Panc1 (cell line): Measurements from ENCODE around the gene BTBD9.

Experiments used
- CTCF ChIP-seq: fragments of 450-650 bp; IDR thresholded peaks from 2 replicates; pipeline ENCODE4 v1.5.1; 2017; ENCODE audit warnings: mild to moderate bottlenecking
- REST ChIP-seq, 2 experiments: IDR thresholded peaks; 2 replicates each; pipeline ENCODE4 v1.6.1; 2011 to 2012; ENCODE audit warnings: low read depth in 2 of 2, control low read depth in 1 of 2, low read length in 1 of 2, mild to moderate bottlenecking in 1 of 2, moderate library complexity in 1 of 2; ENCODE audit not compliant: insufficient read depth in 1 of 2

- TF ChIP-seq CTCF = no peak
- TF ChIP-seq REST (IDR thresholded peaks at IDR 0.05; ENCODE audit: insufficient read depth in 1 of 2, low read depth in 2 of 2, low read length in 1 of 2) = no peak
Measured at GRCh38 chr6:38168699-38169098, 471.0 kb downstream of the BTBD9 start.
